Measurements from ENCODE around the gene MRPL1.

Gene MRPL1

DNA sequence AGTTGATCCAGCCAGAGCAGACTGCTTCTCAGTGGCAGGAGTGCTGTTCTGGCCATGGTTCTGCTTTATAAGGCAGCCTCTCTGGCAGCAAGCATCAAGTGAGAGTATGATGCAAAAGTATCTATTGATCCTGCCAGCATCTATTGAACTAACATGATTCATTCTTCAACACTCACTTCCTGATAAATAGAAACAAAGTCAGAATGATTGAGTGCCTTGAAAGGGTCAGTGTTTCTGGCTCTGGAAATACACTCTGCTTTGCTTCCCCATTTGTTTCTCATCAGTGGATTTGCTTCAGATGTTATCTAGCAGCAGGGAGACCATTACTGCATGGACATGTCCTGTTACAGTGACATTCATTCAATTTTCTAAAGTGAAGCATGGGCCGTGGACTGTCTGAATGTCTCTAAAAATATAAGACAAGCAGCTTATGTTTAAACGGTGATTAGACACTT lies 128.3 kb downstream of the MRPL1 start:
- ChIA-PET CTCF (interaction anchor here (1.7 kb wide), 1 partner anchor 15 kb away, joined by 3 read pairs; no protein-coding TSS in a partner anchor), POLR2A (no interaction called here)
- no peak overlapping the region for H3K4me3 ChIP-seq (ENCODE audit: low read depth, low read length)

DNA sequence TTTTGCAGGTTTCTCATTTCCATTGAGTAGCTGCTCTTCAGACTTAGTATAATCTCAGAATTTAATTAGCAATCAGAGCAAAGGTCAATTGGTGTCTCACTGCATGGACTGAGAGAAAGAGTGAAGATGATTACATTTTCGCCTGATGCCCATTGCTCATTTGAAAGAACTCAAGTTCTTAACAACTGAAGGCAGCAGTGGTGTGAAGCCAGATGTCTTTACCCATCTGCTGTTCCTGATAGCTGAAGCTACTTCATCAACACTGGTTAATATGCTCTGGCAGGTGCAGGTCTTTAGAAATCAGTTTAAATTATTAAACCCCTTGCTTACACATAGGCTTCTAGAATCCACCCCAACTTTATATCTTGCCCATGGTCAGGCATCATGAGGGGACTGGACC lies 130.0 kb downstream of the MRPL1 start:
- TF ChIP-seq, protein P1, sequence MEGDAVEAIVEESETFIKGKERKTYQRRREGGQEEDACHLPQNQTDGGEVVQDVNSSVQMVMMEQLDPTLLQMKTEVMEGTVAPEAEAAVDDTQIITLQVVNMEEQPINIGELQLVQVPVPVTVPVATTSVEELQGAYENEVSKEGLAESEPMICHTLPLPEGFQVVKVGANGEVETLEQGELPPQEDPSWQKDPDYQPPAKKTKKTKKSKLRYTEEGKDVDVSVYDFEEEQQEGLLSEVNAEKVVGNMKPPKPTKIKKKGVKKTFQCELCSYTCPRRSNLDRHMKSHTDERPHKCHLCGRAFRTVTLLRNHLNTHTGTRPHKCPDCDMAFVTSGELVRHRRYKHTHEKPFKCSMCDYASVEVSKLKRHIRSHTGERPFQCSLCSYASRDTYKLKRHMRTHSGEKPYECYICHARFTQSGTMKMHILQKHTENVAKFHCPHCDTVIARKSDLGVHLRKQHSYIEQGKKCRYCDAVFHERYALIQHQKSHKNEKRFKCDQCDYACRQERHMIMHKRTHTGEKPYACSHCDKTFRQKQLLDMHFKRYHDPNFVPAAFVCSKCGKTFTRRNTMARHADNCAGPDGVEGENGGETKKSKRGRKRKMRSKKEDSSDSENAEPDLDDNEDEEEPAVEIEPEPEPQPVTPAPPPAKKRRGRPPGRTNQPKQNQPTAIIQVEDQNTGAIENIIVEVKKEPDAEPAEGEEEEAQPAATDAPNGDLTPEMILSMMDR (IDR thresholded peaks at IDR 0.05; ENCODE audit: insufficient read depth, low read length, missing control alignments): no peak

More for the DNA sequence above, 128.3 kb downstream of the MRPL1 start:
- TF ChIP-seq, protein P1 (IDR thresholded peaks at IDR 0.05; ENCODE audit: insufficient read depth, low read length, missing control alignments): no peak
- DNase-seq (ENCODE audit: low read depth, low spot score): no peak

DNA sequence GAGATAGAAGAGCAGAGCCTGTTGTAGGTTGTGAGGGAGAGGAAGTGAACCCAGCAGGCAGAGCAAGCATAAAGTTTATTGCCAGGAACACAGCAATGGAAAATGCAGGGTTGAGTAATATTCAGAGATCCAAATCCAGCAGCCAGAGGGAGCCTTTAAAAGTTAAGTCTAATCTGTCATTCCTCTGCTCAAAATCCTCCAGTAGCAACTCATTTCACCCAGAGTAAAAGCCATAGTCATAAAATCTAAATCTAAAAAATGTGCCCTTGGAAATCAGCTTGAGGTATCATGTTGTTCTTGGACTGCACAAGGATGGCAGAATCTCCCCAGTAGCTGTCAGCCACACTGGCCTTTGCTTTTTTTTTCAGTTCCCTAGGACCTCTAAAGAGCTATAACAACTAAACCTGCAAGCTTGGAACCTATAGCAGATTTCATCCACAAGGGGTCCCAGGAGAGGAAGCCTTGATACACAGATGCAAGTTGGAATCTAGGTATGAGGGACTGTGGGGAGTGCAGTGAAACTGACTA lies 131.6 kb downstream of the MRPL1 start:
- H3K4me3 ChIP-seq (ENCODE audit: low read depth, low read length): no peak overlapping the region
- peak; percentile 36 for DNase-seq (ENCODE audit: low read depth, low spot score)
- CTCF ChIA-PET: interaction anchor here (0.7 to 3.0 kb wide), 25 partner anchors 9 to 876 kb away, joined by 3 to 48 read pairs (median 3); no protein-coding TSS in a partner anchor
- POLR2A ChIA-PET: no interaction called here
- TF ChIP-seq, protein P1 (IDR thresholded peaks at IDR 0.05; ENCODE audit: insufficient read depth, low read length, missing control alignments): peak; percentile 73

More for the DNA sequence above, 130.0 kb downstream of the MRPL1 start:
- H3K4me3 ChIP-seq (ENCODE audit: low read depth, low read length): no peak overlapping the region
- ChIA-PET CTCF (interaction anchor here (1.6 to 3.0 kb wide), 5 partner anchors 26 to 524 kb away, joined by 3 to 48 read pairs (median 8); no protein-coding TSS in a partner anchor), POLR2A (no interaction called here)
- no peak for DNase-seq (ENCODE audit: low read depth, low spot score)

DNA sequence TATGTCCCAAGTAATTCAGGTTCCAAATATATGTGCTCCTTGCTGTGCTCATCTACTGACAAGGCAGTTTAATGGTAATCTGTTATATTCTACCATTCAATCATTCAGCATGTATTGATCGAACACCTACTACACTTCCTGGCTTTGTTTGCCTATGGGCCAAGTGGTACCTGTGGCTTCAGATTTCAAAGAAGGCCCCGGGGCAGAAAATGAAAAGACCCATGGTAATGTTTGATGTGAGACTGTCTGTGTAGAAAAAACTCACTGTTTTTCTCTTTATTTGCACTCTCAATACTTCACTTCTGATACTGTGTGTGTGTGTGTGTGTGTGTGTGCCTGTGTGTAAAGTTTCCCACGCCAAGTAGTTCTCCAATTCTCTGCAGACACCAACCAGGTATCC lies 133.4 kb downstream of the MRPL1 start:
- POLR2A ChIA-PET: no interaction called here
- TF ChIP-seq, protein P1 (IDR thresholded peaks at IDR 0.05; ENCODE audit: insufficient read depth, low read length, missing control alignments): no peak
- H3K4me3 ChIP-seq (ENCODE audit: low read depth, low read length): no peak overlapping the region
- CTCF ChIA-PET: interaction anchor here (1.1 to 2.1 kb wide), 3 partner anchors 63 to 522 kb away, joined by 3 to 6 read pairs (median 5); no protein-coding TSS in a partner anchor
- DNase-seq (ENCODE audit: low read depth, low spot score): no peak

DNA sequence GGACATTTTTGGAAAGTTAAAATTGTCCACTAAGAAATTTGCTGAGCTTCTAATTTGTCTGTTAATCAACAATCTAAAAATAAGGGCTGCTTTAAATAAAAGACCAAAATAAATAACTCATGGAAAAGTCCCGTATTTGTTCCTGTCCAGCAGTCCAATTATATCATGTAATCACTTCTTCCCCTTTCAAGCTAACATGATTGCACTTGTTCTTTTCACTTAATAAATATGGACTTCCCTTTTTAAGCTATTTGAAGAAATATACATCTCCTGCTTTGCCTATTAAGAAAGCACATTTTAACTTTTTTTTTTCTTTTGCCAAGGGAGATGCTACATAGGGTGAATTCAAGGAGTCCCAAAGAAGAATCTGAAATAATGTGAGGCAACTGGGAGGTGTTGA lies 138.9 kb downstream of the MRPL1 start:
- H3K4me3 ChIP-seq (ENCODE audit: low read depth, low read length): no peak overlapping the region
- DNase-seq (ENCODE audit: low read depth, low spot score): no peak
- TF ChIP-seq, protein P1 (IDR thresholded peaks at IDR 0.05; ENCODE audit: insufficient read depth, low read length, missing control alignments): no peak
- ChIA-PET POLR2A (no interaction called here), CTCF (no interaction called here)

DNA sequence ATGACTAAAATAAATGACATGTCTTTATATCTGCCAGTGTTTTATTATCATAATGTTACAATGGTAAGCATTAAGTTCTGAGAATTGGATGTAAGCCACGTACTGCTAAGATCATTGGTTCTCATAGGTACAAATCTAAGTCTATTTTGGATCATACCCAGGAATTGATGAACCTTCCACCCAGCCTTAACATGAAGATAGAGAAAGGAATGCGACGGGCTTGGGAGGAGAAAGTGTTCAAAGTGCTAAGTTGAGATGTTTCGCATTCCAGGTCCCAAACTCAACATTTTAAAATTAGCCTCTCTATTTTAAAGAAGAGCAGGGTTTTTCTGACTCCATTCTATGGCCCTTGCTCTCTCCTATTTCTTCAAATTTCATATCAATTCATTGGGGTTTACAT lies 139.6 kb downstream of the MRPL1 start:
- ChIA-PET POLR2A (no interaction called here), CTCF (no interaction called here)
- TF ChIP-seq, protein P1 (IDR thresholded peaks at IDR 0.05; ENCODE audit: insufficient read depth, low read length, missing control alignments): no peak
- no peak overlapping the region for H3K4me3 ChIP-seq (ENCODE audit: low read depth, low read length)
- no peak for DNase-seq (ENCODE audit: low read depth, low spot score)

Measured in AG04449 (cell line).